H1 (cell line): ENCODE results near the gene COL4A1.

ENCODE experiments used
- CBX5 ChIP-seq: fragments of 300-800, 300-1000 bp; sonication (generic); IDR thresholded peaks from 2 replicates; pipeline ENCODE4 v1.7.1; 2016; ENCODE audit warnings: antibody characterized with exemption, low read length, low read depth
- CEBPB ChIP-seq: IDR thresholded peaks from 2 replicates; pipeline ENCODE4 v1.6.1; 2012; ENCODE audit warnings: low read depth, low read length
- SRF ChIP-seq: IDR thresholded peaks from 2 replicates; pipeline ENCODE4 v1.6.1; 2011; ENCODE audit warnings: mild to moderate bottlenecking, low read depth, low read length, moderate library complexity
- TF ChIP-seq, protein P1 (sequence below), 3 experiments: IDR thresholded peaks; 1 replicate in 2 of 3; 2 replicates in 1 of 3; pipeline versions ENCODE4 v1.5.1 to v1.6.1; 2011; ENCODE audit warnings: low read length in 3 of 3, mild to moderate bottlenecking in 3 of 3, inconsistent platforms in 2 of 3, low read depth in 1 of 3, moderate library complexity in 1 of 3; ENCODE audit not compliant: insufficient read depth in 1 of 3; ENCODE audit errors: control extremely low read depth in 1 of 3

DNA sequence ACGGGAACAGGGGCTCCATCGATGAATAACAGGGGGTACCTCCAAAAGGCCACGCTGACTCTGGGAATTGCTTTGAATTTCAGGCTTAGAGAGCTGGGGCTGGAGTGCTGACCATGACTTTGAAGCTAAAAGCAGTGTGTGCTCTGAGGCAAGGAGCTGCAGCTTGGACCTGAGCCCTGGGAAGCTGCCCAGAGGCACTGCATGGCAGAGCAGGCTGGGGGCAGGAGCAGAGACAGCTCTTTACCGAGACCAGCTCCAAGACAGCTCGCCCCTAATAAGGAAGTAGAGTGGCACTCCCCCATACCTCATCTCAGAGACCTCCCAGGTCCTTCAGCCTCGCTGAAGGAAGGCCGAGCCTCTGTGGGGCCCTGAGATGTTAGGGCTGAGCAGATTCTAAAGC, 200.2 kb downstream of the COL4A1 start:
- TF ChIP-seq CBX5 (no peak), CEBPB (no peak), SRF (no peak)
- TF ChIP-seq, protein P1, sequence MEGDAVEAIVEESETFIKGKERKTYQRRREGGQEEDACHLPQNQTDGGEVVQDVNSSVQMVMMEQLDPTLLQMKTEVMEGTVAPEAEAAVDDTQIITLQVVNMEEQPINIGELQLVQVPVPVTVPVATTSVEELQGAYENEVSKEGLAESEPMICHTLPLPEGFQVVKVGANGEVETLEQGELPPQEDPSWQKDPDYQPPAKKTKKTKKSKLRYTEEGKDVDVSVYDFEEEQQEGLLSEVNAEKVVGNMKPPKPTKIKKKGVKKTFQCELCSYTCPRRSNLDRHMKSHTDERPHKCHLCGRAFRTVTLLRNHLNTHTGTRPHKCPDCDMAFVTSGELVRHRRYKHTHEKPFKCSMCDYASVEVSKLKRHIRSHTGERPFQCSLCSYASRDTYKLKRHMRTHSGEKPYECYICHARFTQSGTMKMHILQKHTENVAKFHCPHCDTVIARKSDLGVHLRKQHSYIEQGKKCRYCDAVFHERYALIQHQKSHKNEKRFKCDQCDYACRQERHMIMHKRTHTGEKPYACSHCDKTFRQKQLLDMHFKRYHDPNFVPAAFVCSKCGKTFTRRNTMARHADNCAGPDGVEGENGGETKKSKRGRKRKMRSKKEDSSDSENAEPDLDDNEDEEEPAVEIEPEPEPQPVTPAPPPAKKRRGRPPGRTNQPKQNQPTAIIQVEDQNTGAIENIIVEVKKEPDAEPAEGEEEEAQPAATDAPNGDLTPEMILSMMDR (IDR thresholded peaks at IDR 0.05; ENCODE audit: control extremely low read depth in 1 of 3, insufficient read depth in 1 of 3, low read depth in 1 of 3, low read length in 3 of 3) = no peak
